Gastrocnemius medialis (tissue), 4 donors: ENCODE results near the gene MLN. TPM values are rescaled to one million over a fixed set of nuclear protein-coding genes. Genes with fewer than 3 reads are reported as not detected.
"Not testable (repeated sequence)": the region's sequence is repeated elsewhere in the genome, so short reads cannot be mapped to it uniquely, and the experiment has no call there.

Experiments used
- ATAC-seq, 2 donors: fragments of 150-250 bp; one replicate each; pipeline ENCODE4 v1.9.1; 2016
- DNase-seq, 2 donors: peaks; one replicate each; pipeline ENCODE4 v3.0.0-alpha.2; 2019
- H3K27ac ChIP-seq, 4 donors: fragments of 200-600 bp; sonication (generic); 1 replicate in 1 of 4; 2 replicates in 3 of 4; pipeline ENCODE4 v1.5.1; 2016 to 2018; ENCODE audit warnings: mild to moderate bottlenecking in 2 of 4, moderate library complexity in 1 of 4
- H3K27me3 ChIP-seq, 3 donors: fragments of 200-600 bp; sonication (generic) in 2 of 3; 1 replicate in 1 of 3; 2 replicates in 2 of 3; pipeline versions ENCODE4 v1.5.1 to v1.6.0; 2016 to 2019; ENCODE audit warnings: mild to moderate bottlenecking in 1 of 3, moderate library complexity in 1 of 3
- H3K36me3 ChIP-seq, 2 donors: fragments of 200-600 bp; sonication (generic) in 1 of 2; one replicate each; pipeline ENCODE4 v1.5.1; 2017 to 2018
- H3K4me1 ChIP-seq, 2 donors: fragments of 200-600 bp; sonication (generic) in 1 of 2; one replicate each; pipeline ENCODE4 v1.5.1; 2016 to 2017; ENCODE audit warnings: mild to moderate bottlenecking in 2 of 2
- H3K4me3 ChIP-seq, 4 donors: fragments of 200-600 bp; sonication (generic) in 3 of 4; 1 replicate in 1 of 4; 2 replicates in 3 of 4; pipeline ENCODE4 v1.5.1; 2016 to 2019; ENCODE audit warnings: mild to moderate bottlenecking in 2 of 4
- H3K9me3 ChIP-seq, 3 donors: fragments of 200-600 bp; sonication (generic) in 2 of 3; 1 replicate in 1 of 3; 2 replicates in 2 of 3; pipeline ENCODE4 v1.5.1; 2016 to 2019
- POLR2A ChIP-seq, 2 donors: fragments of 450-650 bp; IDR thresholded peaks; one replicate each; pipeline ENCODE4 v1.6.1; 2017; ENCODE audit warnings: antibody characterized with exemption in 2 of 2, mild to moderate bottlenecking in 2 of 2, moderate library complexity in 2 of 2
- in situ Hi-C, 4 donors: fragments of 200-750 bp; cut with MboI; loops; one replicate each; pipeline versions ENCODE4 v1.15.0 to v1.8.0; 2017; ENCODE audit warnings: low sequenced_read_pairs in 4 of 4
- intact Hi-C: fragments of 100-400 bp; cut with DNase I; formaldehyde crosslinking; loops from one replicate; pipeline ENCODE4 v1.15.1; 2023; ENCODE audit warnings: low total_unique reads
- total RNA-seq, 4 donors: library from RNA; depleted of rRNA; stranded (reverse); fragments of >200 nt; gene quantifications; one replicate each; pipeline versions ENCODE4 v1.1.0 to v1.2.3, GENCODE V29; 2016
- TF ChIP-seq, protein P1 (sequence below), 5 experiments: fragments of 450-650 bp in 3 of 5; fragments of 200-600 bp in 2 of 5; sonication (generic) in 2 of 5; IDR thresholded peaks in 4 of 5; conservative IDR thresholded peaks in 1 of 5; 1 replicate in 4 of 5; 2 replicates in 1 of 5; pipeline ENCODE4 v1.5.1; 2016 to 2019; ENCODE audit warnings: antibody characterized with exemption in 5 of 5, mild to moderate bottlenecking in 3 of 5, moderate library complexity in 3 of 5

The MLN gene
- total RNA-seq, 4 donors from 2014 or later, result not detected

DNA sequence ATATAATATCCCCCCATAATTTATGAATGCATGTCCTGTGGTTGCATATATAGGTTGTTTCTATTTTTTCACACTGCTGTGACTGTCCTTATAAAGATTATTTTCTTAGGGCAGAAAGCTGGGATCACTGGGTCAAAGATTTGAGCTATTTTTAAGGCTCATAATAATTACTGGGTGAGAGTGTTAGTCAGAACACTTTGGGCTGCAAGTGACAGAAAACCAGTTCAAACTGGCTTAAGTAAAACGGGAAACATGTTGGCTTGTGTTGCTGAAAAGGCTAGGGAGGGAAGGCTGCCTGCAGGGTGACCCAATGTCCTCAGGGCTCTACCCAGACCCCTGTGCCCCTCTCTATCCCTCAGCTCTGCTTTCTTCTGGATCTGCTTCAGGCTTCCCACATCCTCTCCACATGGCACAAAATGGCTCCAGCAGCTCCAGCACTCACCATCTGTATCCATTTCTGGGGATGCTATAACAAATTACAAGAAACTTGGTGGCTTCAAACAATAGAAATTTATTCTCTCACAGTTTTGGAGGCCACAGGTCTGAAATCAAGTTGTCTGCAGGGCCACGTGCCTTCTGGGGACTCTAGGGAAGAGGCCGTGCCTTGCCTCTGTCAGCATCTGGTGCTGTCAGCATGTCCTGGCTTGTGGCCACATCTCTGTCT, 33.1 kb upstream of the MLN start:
- in situ Hi-C loops, result no loop called here
- DNase-seq, result no peak
- intact Hi-C loops, result no loop called here
- Histone ChIP-seq H3K36me3 (no peaks in the 10 kb centered on the region), H3K4me3 (no peak overlapping the region), H3K27ac (no peak overlapping the region), H3K27me3 (peaks cover 0 to 2% (median 0%) of the 10 kb centered on the region in 3 donors), H3K9me3 (no peaks in the 10 kb centered on the region), H3K4me1 (no peaks in the 10 kb centered on the region)
- no peak for ATAC-seq
- TF ChIP-seq, protein P1, sequence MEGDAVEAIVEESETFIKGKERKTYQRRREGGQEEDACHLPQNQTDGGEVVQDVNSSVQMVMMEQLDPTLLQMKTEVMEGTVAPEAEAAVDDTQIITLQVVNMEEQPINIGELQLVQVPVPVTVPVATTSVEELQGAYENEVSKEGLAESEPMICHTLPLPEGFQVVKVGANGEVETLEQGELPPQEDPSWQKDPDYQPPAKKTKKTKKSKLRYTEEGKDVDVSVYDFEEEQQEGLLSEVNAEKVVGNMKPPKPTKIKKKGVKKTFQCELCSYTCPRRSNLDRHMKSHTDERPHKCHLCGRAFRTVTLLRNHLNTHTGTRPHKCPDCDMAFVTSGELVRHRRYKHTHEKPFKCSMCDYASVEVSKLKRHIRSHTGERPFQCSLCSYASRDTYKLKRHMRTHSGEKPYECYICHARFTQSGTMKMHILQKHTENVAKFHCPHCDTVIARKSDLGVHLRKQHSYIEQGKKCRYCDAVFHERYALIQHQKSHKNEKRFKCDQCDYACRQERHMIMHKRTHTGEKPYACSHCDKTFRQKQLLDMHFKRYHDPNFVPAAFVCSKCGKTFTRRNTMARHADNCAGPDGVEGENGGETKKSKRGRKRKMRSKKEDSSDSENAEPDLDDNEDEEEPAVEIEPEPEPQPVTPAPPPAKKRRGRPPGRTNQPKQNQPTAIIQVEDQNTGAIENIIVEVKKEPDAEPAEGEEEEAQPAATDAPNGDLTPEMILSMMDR (IDR thresholded peaks at IDR 0.05 in 4 of 5, conservative IDR thresholded peaks at IDR 0.05 in 1 of 5), result no peak
- TF ChIP-seq POLR2A (IDR thresholded peaks at IDR 0.05), result no peak

DNA sequence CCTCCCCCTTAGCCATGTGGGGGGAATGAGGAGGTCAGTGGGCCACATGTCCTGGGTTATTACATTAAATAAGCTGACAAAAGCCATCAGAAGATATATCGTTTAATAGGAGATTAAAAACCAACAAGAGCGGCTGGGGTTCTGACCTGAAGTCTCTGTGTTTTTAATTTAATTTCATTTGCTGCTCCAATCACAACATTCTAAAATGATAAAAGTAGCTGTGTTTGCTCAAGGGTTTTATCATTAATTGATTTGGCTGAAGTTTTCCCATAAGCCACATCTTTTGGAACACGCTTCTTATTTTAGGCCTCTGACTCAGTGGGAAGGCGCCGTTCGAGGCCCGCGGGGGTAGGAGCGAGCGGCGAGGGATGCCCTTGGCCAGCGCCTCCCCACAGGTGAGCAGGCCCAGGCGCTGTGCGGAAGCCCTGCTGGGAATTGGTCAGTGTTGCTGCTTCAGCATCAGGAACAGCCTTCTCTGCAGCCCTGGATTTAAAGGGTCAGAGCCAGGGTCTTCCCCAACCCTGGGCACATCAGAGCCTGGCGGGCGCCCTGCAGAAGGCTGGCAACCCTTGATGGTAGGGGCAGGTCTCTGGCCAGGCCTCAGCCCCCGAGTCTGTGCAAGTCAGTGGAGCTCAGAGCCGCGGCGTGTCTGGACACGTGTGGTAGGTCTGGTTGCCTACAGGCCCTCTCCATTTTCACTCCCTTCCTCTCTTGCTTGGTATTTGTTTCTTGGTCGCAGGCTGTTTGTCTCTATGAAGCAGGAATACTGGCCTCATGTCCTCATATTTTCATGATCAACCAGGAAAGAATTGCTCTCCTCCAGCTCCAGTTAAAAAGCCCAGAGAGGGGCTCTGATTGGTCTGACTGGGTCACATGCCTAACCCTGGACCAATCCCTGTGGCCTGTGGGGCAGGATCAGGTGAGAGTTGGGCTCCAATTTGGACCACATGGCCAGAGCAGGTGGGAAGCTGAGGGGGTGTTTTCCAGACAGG, 30.9 kb upstream of the MLN start:
- in situ Hi-C loops (no loop called here), intact Hi-C loops (no loop called here)
- DNase-seq (no peak), ATAC-seq (no peak)
- Histone ChIP-seq H3K4me1 (no peaks in the 10 kb centered on the region), H3K27me3 (peaks cover 0 to 7% (median 0%) of the 10 kb centered on the region in 3 donors), H3K9me3 (no peaks in the 10 kb centered on the region), H3K36me3 (no peaks in the 10 kb centered on the region), H3K4me3 (no peak overlapping the region), H3K27ac (no peak overlapping the region)
- no peak for TF ChIP-seq POLR2A (IDR thresholded peaks at IDR 0.05)

DNA sequence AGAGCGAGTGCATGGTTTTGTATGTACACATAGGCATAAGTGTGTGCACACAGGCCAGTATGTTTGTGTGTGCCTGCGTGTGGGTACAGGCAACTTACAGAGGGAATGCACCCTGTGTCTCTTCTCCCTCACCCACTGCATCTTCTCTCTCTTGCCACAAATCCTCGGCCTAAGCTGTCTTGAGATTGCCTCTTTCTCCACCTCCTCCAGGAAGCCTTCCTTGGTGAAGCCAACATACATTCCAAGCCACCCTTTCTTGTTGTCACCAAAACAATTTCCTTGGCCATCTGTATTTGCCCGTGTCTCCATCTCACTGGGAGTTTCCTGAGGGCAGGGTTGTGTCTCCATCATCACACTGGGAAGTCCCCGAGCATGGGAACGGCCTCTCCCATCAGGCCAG, 29.8 kb upstream of the MLN start:
- H3K9me3 ChIP-seq, result no peaks in the 10 kb centered on the region
- DNase-seq (no peak), ATAC-seq (no peak)
- in situ Hi-C loops (no loop called here), intact Hi-C loops (no loop called here)
- H3K27me3 ChIP-seq, result peaks cover 0 to 7% (median 0%) of the 10 kb centered on the region in 3 donors
- no peaks in the 10 kb centered on the region for H3K36me3 ChIP-seq
- H3K27ac ChIP-seq, result no peak overlapping the region
- TF ChIP-seq, protein P1 (IDR thresholded peaks at IDR 0.05 in 4 of 5, conservative IDR thresholded peaks at IDR 0.05 in 1 of 5), result no peak
- TF ChIP-seq POLR2A (IDR thresholded peaks at IDR 0.05), result no peak
- no peak overlapping the region for H3K4me3 ChIP-seq
- H3K4me1 ChIP-seq, result no peaks in the 10 kb centered on the region

DNA sequence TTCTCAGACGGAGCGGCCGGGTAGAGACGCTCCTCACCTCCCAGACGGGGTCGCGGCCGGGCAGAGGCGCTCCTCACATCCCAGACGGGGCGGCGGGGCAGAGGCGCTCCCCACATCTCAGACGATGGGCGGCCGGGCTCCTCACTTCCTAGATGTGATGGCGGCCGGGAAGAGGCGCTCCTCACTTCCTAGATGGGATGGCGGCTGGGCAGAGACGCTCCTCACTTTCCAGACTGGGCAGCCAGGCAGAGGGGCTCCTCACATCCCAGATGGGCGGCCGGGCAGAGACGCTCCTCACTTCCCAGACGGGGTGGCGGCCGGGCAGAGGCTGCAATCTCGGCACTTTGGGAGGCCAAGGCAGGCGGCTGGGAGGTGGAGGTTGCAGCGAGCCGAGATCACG, 29.0 kb upstream of the MLN start:
- H3K36me3 ChIP-seq, ATAC-seq, intact Hi-C loops, H3K4me3 ChIP-seq, in situ Hi-C loops, H3K9me3 ChIP-seq, H3K27ac ChIP-seq, H3K27me3 ChIP-seq, DNase-seq, H3K4me1 ChIP-seq: not testable (repeated sequence)

DNA sequence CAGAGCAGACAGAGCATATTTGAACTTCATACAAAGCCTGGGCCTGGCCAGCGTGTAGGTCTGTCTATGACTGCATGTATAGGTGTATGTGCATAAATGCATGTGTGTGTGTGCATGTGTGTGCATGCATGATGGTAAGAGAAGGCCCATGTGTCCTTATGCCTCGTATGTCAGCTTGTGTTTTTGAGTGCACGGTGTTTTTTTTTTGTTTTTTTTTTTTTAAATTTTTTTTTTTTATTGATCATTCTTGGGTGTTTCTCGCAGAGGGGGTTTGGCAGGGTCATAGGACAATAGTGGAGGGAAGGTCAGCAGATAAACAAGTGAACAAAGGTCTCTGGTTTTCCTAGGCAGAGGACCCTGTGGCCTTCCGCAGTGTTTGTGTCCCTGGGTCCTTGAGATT, 27.9 kb upstream of the MLN start:
- in situ Hi-C loops, H3K9me3 ChIP-seq, ATAC-seq, H3K36me3 ChIP-seq, H3K4me1 ChIP-seq, H3K4me3 ChIP-seq, DNase-seq, H3K27ac ChIP-seq, intact Hi-C loops, H3K27me3 ChIP-seq: not testable (repeated sequence)

DNA sequence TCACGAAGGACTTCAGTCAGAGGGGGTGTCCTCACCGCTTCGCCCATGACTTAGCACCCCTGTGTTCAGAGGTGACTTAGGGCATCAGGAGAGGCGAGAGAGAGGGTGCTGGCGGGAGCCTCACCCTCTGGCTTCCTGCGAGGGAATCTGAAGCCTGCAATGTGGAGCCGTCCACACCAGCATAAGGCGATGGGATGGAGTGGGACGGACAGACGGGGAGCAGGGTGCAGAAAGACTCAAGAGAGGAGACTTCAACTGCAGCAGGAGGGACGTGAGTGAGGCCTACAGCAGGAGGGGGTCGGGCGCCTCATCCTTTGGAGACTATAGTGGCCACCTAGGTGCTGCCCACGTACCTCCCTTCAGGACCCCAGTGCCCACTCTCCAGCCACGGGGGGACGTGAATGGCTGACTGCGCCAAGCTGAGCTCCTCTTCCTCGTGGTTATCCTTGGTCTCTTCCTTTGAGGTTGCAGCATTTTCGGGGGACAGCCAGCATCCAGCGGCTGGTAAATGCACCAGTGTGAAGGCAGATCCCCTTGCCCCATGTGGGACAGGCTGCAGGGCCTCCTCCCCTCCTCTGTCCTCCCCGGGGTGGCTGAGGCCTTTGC, 26.9 kb upstream of the MLN start:
- no peak for TF ChIP-seq POLR2A (IDR thresholded peaks at IDR 0.05)
- TF ChIP-seq, protein P1 (IDR thresholded peaks at IDR 0.05 in 4 of 5, conservative IDR thresholded peaks at IDR 0.05 in 1 of 5), result no peak
- intact Hi-C loops, result no loop called here
- Histone ChIP-seq H3K27me3 (peaks cover 0 to 5% (median 3%) of the 10 kb centered on the region in 3 donors), H3K4me3 (no peak overlapping the region), H3K27ac (no peak overlapping the region), H3K9me3 (no peaks in the 10 kb centered on the region), H3K36me3 (no peaks in the 10 kb centered on the region), H3K4me1 (no peaks in the 10 kb centered on the region)
- DNase-seq (no peak), ATAC-seq (no peak)
- in situ Hi-C loops, result no loop called here
